ENCODE data around the gene FGB.

The FGB gene

DNA sequence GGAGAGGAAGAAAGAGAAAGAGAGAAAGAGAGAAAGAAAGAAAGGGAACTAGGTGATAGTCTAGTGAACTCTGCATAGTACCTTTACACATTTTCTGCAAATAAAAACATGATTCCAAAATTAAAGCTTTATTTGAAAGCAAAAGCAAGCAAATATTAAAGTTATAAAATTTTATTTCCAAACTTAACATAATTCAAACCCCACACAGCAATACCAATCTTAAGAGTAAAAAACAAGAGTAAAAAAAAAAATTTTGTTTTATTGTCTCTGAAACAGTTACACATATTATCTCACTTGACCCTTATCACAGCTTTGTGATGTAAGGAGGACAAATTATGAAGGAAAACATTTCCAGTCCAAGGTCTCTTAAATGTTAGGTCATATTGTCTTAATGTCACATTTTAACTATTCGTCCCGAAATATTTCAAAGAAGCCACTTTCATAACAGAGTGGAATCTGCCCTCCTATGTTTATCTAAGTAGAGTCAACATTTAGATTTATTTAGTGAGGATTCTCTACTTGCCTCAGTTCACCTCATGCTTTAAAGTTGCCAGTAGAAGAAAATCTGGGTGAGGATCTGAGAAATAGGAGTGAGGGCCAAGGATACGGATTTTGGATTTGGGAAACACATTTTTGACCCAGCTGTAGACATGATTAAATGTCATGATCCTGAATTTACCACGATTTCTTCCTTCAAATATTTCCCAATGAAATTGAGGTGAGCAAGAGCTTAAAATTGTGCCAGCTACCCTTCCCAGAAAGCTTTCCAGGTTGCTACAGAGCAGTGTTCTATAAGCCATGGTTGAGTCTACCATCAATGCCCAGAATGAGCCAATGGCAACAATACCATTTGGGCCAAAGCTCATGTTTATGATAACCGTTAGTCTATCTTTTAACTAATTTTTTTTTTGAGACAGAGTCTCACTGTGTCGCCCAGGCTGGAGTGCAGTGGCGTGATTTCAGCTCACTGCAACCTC is 35.3 kb downstream of the FGB start:
- DNase-seq: no peak

DNA sequence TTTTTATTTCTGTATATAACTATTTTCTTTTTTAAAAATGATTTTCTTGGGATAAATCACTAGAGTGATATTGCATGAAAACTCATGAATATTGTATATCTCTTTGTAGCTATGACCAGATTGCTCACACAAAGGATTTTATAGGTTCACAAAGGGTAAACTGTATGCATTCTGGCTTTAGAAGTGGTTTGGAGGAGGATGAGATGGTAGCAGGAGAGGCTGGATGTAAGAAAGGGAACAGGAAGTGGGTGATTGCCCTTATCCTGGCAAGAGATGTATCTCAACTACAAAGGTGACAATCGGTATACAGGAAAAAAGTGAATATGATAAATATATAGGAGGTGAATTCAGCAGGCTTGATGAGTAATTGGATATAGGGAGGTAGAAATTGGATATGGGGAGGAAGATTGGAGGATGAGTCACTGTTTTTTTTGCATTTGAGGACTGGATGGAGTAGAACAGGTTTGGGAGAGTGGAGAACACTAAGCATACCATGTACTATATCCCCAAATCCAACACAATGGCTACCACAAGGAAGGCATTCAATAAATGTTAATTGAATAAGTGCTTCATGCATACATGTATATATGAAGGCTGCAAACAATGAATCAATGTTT is 39.7 kb downstream of the FGB start:
- DNase-seq: no peak

DNA sequence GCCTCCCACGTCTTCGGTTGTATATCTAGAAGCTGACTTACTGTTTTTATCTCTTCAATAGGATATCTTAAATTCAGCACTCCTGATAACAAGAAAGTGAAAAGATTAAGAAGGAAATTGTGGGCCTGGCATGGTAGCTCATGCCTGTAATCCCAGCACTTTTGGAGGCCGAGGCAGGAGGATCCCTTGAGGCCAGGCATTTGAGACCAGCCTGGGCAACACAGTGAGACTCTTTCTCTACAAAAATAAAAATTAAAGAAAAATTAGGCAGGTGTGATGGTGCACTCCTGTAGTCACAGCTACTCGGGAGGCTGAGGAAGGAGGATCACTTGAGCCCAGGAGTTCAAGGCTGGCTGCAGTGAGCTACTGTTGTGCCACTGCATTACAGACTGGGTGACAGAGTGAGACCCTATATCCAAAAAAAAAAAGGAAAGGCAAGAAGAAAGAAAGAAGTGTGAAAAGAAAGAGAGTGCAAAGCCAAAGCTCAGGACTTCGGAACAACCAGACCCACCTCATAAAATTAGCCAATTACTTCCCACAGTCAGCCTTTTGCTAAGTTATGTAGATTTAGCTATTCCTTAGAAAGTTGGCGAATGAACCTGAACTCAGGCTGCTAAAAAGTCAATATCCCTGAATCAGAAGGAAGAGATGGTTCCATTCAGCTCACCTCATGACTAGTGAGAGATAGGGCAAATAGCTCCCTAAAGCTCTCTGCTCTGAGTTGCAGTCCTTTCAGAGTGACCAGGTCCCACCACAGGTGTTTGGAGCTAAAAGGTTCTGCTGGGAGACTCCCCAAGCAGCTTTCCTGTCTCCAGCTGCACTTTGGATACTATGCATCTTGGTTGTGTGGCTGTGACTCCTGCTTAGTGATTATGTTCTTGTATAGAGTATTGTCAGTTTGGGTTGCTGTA is 40.5 kb downstream of the FGB start:
- no peak for DNase-seq

DNA sequence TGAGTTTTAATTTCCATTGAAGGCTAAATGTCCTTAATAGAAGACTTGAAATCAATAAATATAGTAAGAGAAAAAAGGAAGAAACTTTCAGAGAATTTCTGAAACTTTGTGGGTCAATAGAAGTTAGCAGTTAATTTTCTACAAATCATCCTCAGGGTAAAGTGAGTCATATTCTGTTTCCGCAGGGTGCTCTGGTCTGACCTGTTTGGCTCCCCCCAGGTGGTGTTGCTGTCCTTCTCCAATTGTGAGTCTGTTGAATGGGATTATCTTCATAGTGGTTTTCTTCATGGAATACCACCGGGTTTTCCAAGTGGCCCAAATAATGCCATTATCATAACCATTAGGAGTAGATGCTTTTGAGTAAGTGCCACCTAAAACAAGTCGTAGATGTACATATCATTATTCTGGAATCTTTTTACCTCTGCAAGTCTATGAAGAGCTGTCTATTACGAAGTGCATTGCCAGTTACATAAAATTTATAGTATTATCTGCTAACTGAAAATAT is 41.9 kb downstream of the FGB start:
- no peak for DNase-seq

DNA sequence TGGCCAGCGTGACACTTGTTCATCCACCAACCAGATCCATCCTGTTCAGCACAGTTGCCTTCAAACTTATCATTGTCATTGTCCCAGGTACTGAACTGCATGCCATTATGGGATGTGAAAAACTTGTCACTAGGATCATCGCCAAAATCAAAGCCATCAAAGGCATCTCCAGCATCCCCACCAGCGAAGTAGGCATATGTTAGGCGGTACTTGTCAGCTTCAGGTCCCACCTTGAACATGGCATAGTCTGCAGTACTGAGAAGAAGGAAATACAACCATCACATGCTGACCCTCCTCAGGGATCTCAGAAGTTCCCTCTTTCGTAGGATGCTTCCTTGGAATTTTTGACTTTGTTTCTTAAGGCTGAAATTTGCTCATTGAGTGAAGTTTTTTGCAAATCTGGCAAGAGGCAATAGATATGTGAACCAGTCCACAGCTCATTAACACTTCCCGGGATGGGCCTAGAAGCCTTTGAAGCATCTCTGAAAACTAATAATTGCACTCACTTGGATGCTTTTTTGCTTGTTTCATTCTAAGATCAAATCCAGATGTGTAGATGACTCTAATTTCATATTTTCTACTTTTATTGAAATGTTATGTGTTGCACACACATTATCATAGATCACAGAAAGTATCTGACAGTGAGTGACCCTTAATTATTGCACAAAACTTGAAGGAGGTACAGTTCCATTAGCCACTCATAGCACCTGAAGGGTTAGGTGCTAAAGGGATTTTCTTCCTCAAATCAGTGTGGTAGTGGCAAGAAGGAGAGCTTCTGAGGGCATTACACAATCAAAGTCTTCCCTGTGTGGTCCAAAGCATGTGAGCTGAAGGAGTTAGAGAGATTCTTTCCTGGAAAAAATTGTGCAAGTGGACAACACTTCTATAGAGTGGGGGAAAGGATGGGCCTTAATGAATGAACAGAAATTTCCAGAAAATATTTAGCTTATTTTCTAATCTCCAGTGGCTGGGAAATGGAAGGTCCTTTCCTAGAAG is 44.2 kb downstream of the FGB start:
- no peak for DNase-seq

DNA sequence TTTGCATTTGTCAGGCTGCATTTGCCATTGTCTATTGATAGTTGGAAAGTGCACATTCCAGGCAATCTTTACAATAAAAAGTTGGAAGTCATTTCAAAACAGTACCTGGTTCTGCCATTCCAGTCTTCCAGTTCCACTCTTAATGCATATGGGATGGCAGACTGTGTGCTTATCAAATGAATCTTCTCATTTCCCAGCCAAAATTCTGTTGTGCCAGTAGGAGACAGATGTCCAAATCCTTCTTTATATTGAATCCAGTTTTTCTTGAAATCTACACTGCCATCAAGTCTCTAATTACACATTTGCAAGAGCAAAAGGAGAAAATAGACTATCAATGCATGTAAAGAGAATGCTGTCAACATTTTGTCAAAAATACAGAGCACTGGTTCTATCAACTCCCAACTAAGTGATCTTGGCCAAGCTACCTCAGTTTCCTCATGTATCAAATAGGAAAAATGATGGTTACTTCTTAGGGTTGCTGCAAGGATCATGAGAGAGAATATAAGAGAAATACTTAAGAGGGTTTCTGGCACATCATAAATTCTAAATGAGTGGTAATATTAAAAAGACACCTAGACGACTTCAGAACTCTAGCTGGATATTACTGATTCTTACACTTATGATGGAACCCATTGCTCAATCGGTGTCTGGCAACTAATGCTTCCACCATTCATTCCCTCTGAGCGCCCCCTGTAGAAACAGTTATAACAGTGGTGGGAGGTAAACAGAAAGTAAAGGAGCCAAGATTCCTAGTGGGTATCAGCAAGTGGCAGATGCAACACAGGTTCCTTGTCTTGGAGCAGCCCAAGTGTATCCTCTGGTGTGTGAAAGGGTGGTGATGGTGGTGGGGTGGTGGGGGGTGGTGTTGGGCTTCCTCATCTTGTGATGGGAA is 45.8 kb downstream of the FGB start:
- no peak for DNase-seq

DNA sequence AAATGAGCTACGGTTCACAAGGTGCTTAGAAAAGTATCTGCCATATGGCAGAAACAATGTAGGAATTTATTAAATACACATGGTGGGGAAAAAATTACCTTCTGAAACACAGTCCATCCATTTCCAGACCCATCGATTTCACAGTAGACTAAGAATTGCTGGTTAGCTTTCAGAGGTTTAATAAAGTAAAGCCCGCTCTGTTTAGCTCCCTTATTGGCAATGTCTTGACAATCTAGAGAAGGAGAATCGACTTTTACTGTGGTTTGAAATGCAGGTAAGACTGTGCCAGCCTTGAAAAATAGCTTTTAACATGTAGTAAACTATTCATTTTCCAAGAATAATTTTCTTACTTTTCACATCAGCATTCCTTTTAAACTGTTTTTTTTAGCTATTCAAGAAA is 46.7 kb downstream of the FGB start:
- DNase-seq: no peak

DNA sequence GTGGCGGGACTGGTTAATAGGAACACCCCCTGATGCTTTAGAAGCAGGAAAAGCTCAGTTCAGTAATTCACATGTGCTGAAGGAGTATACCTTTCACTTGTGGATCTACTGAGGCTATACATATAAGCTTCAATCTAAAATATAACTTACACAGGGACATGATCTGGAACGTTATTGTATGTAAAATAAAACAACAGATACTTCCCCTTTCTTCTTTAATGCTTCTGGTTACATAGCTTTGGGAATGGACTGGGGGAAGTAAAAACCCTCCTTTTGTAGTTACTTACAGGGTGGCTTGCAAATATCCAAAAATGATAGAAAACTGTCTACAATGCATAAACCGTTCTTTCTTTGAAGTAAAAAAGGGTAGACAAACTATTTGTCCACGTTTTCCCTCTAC is 47.8 kb downstream of the FGB start:
- DNase-seq: no peak

DNA sequence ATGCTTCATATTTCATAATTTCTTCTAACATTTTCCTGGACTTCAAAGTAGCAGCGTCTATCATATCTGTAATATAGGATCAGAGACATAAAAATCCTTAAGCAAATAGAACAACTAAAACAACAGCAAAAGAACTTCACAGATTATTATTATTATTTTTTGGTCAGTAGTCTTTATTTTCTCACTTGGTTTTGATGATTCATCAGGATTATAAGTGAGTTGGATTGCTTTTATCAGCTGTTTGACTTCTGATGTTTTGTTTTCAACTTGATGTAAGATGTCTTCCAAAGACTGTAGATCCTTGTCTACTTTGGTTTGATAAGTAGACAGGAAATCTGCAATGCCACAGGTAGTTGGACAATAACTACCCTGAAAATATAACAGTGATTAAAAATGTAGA is 49.0 kb downstream of the FGB start:
- DNase-seq: no peak

DNA sequence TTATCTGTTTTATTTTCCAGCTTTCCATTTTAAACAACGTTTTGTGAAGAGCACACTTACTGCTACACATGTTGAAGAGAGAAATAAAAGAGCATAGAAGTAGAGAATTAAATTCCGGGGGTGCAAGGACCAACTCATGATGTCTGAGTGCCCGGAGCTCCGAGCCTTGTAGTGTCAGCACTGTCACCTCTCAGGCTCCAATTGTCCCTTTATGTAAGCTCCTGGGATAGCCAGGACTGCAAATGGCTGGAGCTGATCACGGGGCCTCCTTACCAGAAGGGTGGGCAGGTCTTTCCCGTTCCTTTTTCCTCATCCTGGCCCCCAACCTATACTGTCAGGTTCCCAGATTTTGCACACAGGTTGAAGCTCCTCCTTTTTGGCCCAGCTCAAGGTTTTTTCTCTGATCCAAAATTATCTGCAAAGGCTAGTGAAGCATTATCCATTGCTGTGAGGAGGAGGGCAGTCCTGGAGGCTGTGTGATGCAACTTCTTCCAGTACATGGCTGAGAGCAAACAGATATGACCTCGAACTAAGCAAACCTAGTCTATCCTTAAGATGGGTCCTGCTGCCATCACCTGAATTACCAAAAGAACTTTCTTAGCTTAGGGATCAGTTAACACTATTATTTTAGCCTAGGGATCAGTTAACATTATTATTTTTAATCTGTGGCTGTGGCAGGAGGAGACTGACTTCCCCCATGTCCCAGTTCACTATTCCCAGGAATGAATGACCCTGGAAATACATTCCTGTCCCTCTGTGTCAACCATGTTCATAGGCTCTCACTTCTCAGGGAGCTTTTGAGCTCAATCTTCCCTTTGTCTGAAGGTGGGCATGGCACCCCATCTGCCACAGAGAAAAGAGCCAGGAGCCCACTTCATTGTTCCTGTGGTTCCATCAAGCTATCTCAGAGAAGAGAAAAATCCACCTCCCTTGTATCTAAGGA is 49.9 kb downstream of the FGB start, which contains the start of gene FGG:
TSS of gene FGG (minus strand) at position 185 of the 943 bp plus-strand sequence. CDS start at position 138, 47 bp downstream.
- no peak for DNase-seq

DNA sequence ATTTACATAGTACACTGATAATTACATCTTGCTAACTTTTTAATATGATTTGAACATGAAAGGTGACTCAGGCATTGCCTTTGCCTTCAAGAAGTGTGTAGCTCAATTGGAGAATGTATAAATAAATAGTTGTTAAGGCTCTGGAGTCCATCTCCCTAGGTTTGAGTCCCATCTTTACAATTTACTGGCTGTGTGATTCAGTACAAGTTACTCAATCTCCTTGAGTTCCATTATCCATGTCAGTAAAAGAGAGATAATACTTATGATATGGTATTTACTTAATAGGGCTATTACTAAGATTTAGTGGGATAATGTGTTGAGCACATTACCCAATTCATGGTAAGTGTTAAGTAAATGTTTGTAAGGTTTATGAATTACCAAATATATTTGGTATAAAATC is 51.5 kb downstream of the FGB start:
- DNase-seq: no peak

DNA sequence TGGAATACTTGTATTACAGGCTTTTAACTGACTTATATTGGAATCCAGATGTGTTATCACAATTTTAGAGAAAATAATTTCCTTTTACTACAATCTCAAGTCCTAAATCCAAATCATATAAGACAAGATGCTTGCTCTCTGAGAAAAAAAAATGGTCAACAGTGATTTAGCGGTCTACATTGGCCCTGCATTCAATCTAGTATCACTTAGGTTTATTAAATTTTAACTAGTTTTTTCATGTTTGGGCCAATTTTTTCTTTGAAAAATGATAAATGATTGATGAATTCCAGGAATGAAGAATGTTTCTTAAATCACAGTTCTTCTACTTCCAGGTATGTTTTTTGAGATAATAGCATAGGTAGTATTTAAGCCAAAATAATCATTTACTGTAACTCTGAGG is 52.4 kb downstream of the FGB start:
- no peak for DNase-seq

DNA sequence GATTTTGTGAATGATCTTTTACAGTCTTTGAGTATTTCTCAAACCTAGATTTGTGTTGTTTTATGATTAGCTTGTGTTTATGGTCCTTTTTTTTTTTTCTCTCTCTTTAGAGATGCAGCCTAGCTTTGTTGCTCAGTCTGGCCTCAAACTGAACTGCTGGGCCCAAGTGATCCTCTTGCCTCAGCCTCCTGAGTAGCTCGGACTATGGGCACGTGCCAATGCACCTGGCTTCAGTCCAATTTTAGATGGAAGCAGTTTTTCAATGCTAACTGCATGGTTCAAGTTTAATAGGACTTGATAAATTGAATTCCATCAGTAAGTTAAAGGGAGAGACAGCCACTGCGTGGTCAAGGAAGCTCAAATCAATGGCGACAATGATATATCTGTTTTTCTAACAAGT is 53.5 kb downstream of the FGB start:
- DNase-seq: no peak

DNA sequence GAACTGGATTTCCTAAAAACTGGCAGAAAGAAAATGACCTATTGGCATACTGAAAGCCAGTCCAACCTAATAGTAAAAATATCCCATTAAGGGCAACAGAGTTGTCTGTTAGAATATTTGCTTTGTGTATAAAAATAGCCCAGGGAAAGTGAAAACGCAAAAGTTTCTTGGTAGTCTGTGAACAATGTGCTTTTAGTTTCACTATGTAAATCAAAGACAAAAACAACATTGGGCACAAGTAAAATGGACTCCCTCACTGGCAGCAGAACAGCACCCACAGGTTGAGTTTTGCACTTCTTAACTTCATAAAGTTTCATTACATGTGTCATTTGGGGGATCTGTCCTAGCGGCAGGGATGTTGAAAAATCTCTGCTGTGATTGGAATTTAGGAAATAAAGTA is 53.9 kb downstream of the FGB start:
- no peak for DNase-seq

DNA sequence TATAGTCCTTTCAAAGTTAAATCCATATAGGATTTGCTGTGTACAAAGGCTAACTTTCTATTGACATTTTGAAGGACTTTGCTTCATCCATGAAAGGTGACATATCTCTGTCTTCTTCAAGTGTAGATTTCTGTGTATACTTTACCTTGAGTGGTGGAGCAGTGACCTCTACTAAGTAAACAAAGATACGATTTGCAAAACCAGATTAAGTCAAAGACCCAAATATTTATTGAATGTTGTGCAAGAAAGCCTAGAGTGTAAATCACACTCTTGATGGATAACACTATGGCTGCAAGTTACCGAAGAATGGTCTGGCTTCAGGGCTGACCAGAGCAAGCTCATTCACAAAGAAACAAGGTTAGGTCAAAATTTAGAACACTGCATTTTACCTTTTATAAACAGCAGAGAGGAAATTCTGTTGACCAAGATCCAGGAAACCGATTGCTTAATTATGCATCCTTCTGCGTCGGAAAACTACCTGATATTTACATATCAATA is 55.1 kb downstream of the FGB start:
- DNase-seq: no peak

DNA sequence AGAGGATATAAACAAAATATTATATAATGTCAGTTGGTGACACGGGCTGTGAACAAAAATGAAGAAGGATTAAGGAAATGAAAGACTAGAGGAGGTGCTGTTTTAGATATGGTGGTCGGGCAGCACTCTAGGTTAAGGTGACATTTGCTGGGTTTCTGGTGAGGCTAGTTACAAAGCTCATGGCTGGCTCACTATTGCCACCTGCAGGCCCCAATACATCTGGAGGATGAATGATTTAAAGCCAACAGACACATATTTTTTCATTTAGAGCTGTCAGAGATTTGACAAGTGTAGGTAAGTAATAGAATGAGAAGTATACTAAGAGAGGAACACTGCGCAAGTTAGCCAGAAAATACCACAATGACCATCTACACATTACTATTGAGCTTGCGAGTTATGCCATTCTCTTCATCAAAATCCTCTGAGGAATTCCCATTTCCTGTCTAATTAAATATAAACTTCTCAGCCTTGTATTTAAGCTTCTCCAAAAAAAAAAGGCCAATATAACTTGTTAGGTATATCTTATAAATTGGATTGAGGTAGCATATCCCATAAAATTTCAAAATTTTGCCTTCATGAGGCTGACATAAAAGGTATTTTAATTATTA is 56.0 kb downstream of the FGB start:
- peak; percentile 4 for DNase-seq

DNA sequence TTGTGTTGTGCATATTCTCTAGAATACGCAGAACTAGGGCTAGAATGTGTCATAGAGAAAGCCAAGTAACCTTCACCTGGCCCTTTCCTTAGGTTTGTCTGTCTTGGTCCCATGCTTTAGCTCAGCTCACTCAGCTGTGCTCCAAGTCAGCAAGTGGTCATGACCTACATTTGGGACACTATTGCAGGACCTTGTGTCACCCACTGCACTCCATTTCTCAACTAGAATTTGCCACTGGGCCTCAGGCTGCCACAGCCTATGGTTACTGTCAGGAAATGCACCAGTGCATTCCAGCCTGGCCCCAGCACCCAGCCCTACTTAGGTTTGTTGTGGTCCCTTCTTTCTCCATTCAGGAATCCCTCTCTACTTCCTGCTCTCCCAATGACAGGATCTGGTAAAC is 57.3 kb downstream of the FGB start:
- DNase-seq: no peak

Data from effector CD8-positive, alpha-beta T cell (primary cell).